Fibroblast of mammary gland (primary cell): ENCODE results near the gene CLTRN.
A peak's percentile ranks its signal among the peaks of the same experiment; 100 is the strongest.
"Not testable (repeated sequence)": the region's sequence is repeated elsewhere in the genome, so short reads cannot be mapped to it uniquely, and the experiment has no call there.

Experiments
- DNase-seq: peaks from one replicate; pipeline ENCODE4 v3.0.0-alpha.2; 2010; ENCODE audit warnings: low read depth
- H3K4me3 ChIP-seq: 2 replicates; pipeline ENCODE4 v1.5.1; 2011; ENCODE audit warnings: low read depth, mild to moderate bottlenecking, low read length, moderate library complexity; ENCODE audit not compliant: control insufficient read depth
- TF ChIP-seq, protein P1 (sequence below): conservative IDR thresholded peaks from 2 replicates; pipeline ENCODE4 v1.5.1; 2011; ENCODE audit warnings: low read depth, low read length, inconsistent platforms; ENCODE audit not compliant: control insufficient read depth, insufficient read depth

CLTRN gene

DNA sequence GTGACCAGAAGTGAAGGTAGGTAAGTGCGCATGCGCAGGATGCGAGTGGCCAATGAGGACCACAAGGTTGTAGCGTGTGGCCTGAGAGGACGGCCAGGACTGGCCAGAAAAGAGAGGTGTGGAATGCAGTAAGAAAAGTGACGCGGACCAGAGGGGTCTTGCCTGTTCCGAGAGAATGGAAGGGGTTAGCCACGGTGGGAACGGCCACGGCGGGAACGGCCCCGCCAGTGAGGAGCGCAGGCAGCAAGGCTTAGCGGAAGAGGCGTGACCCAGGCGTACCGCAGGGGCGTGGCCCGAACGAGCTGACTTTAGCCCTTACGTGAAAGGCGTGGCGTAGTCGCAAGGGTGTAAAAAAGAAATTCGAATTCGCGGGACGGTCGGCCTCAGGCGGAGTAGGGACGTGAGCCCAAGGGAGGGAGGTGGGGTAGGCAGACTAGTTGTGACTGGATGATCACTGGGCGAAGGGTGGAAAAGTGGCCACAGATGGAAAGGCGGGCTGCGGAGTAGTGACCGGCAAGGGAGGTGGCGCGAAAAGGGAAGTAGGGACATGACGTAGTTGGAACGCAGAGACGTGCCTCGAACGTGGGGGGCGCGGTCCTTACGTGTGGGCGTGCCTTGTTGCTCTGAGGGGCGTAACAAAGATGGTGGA, 10.4 kb upstream of the CLTRN start:
- DNase-seq = peak; percentile 96
- peak overlapping the region; percentile 81 for H3K4me3 ChIP-seq
- TF ChIP-seq, protein P1, sequence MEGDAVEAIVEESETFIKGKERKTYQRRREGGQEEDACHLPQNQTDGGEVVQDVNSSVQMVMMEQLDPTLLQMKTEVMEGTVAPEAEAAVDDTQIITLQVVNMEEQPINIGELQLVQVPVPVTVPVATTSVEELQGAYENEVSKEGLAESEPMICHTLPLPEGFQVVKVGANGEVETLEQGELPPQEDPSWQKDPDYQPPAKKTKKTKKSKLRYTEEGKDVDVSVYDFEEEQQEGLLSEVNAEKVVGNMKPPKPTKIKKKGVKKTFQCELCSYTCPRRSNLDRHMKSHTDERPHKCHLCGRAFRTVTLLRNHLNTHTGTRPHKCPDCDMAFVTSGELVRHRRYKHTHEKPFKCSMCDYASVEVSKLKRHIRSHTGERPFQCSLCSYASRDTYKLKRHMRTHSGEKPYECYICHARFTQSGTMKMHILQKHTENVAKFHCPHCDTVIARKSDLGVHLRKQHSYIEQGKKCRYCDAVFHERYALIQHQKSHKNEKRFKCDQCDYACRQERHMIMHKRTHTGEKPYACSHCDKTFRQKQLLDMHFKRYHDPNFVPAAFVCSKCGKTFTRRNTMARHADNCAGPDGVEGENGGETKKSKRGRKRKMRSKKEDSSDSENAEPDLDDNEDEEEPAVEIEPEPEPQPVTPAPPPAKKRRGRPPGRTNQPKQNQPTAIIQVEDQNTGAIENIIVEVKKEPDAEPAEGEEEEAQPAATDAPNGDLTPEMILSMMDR = no peak

DNA sequence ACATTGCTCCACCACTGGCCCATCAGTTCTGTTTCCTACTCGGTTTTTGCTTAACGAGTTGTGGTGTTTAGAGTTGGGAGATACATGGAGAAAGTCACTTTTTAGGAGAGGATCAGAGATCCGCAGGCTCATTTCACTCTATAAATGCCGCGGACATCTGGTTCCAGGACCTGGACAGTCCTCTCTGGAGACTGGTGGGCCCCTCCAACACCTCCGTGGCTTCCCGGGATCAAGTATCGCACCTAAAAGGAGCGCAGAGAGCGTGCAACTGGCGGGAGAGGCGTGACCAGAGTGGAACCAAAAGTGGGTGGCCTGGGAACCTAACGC, 9.9 kb upstream of the CLTRN start:
- no peak for DNase-seq
- TF ChIP-seq, protein P1 = no peak
- H3K4me3 ChIP-seq = peak overlapping the region; percentile 81

DNA sequence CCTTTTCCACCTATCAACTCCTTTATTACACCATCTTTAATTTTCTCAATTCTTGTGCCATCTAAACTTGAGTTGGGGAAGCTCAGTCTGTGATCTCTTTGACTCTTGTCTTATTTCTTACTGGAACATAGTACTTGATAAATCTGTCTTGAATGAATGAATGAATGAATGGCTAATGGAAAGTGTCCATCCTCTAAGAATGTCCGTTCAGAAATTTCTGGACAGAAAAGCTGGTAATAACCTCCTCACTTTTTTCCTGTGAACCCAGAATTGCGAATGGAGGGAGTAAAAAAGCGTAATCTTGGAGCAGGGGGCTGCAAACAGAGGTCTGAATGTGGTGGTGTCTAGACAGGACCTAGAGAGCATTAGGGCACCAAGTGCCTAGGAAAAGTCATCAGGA, 9.4 kb upstream of the CLTRN start:
- TF ChIP-seq, protein P1 = no peak
- H3K4me3 ChIP-seq = peak overlapping the region; percentile 81
- DNase-seq = no peak

DNA sequence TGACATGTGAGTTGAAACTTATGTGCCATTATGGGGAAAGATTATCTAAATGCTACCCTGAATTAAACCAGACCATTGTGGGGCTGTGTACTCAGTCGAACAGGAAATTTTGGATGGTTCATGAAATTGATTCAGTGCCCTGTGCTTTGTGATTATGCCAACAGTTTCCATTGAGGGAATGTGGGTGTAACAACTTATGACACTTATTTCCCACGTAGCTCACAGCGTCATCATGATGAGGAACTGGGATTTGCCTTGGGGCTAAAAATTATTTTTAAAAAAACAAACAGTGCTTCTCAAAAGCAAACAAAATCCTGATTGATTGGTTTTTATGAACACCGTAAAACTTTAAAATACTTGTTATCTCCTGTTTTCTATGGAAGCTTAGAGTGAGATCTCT, 8.3 kb upstream of the CLTRN start:
- DNase-seq = no peak
- H3K4me3 ChIP-seq = no peak overlapping the region
- TF ChIP-seq, protein P1 = no peak

DNA sequence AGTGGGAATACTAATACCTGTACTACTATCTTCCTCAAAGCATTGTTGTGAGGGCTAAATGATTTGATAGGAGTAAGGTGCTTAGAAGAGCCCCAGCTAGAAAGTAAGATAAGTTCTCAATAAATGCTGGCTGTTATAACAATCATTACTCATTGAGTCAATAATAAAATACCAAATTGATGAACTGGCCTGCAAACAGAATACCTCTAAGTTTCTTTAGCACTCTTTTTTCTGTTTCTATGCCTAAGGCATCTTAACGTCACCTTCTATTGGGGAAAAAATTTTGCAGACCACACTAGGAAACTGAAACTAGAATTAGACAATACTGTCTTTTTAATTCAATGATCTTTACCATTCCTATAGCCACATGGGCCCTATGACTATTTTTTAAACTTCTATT, 1.2 kb downstream of the CLTRN start:
- DNase-seq = no peak
- no peak overlapping the region for H3K4me3 ChIP-seq
- TF ChIP-seq, protein P1 = no peak

DNA sequence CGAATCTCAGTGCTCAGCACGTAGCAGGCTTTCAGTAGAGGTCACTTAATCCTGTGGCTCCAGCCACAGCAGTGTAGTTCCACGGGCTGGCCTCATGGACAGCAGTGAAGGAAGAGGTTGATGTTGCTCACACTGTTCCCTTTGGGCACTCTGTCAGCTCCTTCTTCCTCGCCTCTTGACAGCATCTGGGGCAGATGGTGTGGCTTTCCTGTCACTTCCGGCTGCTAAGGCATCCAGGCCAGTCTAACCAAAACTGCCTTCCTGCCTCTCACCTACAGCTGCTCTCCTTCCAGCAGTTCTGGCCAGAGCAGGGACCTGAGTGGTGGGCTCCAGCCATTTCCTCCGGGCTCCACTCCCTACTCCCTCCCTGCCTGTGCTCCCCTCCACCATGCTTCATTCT, 9.8 kb downstream of the CLTRN start:
- not testable (repeated sequence) for H3K4me3 ChIP-seq, DNase-seq

DNA sequence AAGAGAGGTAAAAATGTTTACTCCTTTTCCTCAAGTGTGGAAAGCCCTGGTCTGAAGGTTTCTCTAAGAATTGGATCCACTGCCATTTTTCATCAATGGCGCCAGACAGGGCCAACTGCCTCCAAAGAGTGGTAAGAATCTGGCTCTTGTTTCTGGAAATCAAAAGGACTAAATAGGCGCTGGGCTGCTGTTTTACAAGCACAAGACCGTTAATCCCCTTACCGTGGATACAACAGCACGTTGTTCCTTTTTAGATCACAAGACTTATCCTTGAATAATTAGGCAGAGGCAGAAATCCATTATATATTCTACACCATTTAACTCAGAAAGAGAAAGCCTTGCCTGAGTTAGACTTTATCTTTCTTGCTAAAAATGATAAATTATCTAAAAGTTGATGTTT, 10.6 kb downstream of the CLTRN start:
- TF ChIP-seq, protein P1 = no peak
- no peak overlapping the region for H3K4me3 ChIP-seq
- DNase-seq = no peak

DNA sequence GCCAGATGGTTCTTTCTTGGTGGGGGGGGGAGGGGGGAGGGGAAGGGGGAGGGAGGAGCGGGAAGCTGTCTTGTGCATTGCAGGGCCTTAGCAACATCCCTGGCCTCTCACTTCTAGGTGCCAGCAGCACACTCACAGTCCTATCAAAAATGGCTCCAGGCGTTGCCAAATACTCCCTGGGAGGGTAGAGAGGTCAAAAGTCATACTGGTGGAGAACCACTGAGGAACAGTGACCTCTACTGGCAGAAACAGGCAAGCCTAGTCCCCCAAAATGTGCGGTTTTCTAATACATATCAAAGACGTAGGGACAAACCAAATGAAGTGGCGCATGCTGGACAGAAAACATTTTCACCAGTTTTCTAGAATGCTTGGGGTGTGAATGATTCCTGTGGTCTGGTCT, 17.1 kb downstream of the CLTRN start:
- not testable (repeated sequence) for DNase-seq, H3K4me3 ChIP-seq
